ENCODE measurements around the gene SFN.
"Not testable (repeated sequence)": the region's sequence is repeated elsewhere in the genome, so short reads cannot be mapped to it uniquely, and the experiment has no call there.

SFN gene

DNA sequence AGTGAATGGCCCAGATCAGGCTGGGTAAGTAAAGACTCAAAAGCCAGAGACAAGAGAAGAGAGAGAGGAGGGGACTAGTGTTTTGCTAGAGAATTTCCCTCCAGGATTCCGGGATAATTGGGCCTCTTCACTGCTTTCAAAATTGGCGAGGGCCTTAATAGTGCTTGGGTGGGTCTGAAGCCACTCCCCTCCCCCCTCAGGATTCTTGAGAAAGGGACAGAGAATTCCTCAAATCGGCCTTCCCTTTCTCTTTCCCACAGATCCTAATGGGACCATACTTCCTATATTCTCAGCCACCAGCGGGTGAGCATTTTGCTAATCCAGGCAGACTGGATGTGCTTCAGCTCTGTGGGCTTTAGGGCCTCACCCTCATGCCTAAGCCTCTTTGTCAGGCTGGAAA lies 11.9 kb downstream of the SFN start:
- DNase-seq = no peak

DNA sequence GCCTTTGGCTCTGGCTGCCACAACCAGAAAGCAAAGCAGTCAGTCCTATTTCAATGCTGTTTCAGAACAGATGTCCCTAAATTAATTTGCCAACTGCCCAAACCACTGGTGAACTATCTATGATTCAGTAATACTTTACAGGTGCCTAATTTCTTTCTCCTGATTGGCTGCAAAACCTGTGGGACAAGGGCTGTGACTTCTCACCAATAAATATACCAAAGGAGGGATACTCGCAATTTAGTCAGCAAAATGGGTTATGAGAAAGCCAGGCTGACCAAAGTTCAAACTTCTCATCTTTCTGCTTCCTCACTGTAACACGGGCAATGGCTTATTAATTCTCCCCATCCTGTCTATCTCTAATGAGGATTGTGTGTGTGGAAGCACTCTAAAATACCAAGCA lies 14.4 kb downstream of the SFN start:
- DNase-seq = no peak

DNA sequence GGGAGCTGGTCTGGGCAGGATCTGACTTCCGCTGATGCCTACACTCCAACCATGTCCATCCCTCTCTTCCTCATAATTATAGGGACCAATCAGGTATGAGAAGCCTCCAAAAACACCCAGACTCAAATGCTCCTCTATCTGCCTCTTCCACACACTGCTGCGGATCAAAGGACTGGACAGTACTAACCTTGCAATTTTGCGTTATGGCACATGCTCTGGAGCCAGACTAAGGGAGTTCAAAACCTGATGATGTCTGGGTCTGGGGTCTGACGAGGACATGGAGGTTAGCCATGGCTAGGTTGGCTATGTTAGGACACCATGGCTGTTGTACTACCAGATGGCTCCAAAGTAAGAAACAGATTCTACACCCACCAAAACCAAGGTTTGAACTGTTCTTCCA lies 16.8 kb downstream of the SFN start:
- DNase-seq = no peak

DNA sequence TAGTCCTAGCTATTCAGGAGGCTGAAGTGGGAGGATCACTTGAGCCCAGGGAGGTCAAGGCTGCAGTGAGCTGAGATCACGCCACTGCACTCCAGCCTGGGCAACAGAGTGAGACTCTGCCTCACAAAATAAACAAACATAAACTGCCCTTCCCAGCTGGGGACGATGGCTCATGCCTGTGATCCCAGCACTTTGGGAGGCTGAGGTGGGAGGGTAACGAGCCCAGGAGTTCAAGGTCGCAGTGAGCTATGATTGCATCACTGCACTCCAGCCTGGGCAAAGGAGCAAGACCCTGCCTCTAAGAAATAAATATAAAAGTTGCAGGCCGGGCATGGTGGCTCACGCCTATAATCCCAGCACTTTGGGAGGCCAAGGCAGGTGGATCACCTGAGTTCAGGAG lies 18.7 kb downstream of the SFN start:
- not testable (repeated sequence) for DNase-seq

DNA sequence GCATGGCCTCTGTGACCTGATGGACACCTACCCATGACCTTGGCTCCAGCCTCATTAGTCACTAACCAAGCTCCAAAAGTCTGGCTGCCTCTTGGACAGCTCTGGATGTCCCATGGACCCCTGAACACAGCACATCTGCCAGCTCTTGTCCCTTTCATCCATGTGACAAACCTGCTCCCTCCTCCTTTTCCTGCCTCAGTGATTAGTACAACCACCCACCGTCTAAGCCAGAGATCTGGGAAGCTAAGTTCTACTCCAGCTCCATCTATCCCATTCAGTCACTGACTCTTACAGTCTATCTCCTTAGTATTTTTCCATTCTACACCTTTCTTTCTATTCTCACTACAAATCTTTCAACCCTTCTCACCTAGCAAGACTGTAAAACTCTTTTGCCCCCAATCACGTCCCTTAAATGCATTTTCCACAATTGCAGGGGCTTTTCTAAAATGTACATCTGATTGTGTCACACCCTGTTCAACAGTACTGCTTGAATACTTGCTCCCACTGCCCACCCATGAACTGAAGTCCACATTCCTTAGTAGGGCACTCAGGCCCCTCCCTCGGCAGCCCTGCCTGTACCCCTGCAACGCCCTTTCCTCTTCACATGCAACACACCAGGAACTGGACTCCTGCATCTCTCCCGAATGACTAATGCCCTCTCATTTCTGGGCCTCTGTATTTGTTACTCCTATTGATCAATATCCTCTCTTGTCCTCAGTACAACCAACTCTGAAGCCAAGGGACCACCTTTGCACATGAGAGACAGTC lies 19.9 kb downstream of the SFN start:
- no peak for DNase-seq

DNA sequence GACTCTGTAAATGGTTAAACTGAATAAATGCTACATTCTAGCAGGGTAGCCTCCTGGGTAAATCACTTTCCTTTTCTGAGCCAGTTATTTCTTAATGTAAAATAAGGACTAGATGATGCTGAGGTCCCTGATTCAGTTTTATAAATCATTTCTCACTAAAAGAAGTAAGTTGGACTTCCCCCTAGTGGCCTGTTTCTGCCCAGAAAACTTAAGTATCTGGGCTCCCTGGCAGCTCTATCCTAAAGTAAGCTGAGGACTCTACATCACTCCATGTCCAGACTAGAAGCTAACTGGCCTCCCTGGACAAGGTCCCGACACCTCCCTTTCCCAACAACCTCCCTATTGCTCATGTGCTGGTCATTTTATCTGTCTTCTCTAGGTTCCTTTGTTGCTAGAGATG lies 24.2 kb downstream of the SFN start:
- DNase-seq = peak in 1 of 2 experiments; percentile 30

DNA sequence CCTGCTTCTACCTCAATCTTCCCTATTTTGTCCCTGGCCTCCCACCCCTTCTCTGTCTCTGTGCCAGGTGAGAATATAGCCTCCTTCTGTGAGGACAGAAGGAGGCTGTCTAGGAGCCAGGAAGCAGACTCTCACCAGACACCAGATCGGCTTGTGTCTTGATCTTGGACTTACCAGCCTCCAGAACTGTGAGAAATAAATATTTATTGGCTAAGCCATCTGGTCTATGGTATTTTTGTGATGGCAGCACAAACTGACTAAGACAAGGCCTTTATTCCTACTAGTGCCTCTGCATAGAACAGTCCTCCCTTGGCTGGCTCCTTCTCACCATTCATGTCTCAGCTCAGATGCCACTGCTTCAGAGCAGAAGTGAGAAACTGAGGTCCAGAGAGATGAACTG lies 25.3 kb downstream of the SFN start:
- DNase-seq = no peak

DNA sequence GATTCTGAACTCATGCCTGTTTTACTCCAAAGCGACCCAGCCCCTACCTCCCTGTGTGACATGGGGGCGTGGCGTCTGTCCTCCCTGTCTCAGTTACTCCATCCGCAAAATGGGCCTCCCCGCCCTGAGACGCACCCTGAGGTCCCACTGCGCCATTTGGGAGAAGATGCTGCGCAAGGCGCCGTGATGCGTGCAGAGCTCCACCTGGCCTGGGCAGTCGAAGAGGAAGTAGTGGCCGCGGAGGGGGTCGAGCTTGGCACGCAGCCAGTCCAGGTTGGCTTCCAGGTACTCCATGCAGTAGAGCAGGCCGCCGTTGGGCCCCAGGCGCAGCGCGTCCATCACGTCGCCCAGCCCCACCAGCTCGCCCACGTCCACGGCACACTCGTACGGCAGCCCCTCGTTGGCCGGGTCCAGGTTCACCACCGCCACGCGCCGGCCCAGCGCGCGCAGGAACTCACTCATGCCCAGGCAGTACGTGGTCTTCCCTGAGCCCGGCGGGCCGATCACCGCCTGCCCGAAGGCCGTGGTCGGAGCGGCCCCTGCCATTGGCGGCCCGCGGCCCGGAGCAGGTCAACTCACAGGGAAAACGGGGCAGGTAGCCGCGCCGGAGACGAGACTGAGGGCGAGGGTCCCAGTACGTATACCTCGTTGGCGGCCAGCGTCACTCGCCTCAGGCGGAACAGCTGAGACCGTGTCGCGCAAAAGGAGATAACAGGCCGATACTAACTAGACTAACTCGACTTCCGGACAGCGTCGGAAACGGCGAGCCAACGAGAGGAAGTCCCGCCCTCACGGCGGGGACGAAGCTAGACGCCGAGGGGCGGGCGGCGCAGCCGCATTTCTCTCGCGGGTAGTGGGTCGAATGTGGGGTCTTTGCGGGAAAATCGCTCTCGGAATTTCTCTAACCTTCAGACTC lies 26.9 kb downstream of the SFN start, which contains the start of gene GPN2:
Gene GPN2 (minus strand): TSS at position 733 of the 916 bp plus-strand sequence. CDS start 187 bp downstream, at position 546.
- DNase-seq = peak; percentile 47 to 71

DNA sequence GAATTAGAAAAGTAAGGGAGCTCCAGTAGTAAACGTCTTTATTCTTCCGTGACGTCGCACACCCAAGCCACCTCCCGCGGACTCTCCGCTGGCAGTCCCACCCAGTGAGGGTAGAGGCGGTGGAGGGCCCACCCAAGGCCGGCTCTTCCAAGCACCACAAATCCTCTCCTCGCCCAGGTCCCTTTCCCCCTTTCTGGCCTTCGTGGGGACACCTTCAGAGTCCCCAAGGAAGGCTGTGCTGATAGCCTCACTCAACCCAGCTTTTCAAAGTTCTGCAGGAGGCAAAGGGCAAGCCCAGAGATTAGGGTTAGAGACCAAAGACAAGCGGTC lies 27.5 kb downstream of the SFN start:
- no peak for DNase-seq

DNA sequence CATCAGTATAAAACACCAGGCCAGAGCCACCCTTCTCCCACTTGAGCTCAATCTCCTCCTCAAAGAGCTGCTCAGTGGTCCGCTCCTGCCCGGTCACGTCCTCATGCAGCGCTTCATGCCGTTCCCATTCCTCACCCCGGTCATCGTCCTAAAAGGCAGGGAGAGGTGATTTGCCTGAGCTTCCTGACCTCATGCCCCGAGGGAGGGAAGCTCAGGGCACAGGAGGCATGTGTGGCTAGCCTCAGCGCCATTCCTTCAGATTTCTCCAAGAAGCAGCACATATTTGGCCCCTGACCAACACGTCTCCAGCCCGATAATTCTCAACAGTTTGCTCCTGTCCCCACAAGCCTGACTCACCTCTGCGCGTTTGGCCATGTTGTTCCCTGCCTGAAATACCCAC lies 31.3 kb downstream of the SFN start:
- no peak for DNase-seq

DNA sequence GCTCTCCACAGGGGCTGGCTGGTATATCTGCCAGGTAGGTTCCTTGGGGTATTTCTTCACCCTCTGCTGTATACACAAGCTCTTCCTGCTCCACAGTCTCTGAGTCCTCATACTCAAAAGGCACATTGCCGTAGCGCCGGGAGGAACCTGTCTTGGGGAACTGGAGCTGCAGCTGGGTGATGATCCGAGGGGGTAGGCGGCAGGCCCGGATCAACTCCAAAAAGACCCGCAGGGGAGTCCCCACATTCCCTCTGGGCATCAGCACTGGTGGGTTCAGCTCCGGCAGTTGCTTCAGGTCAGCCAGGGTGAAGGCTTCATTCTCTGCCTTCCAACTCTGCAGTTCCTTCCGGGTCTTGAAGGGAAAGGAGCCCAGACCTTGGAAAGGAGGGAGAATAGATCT lies 34.4 kb downstream of the SFN start:
- no peak for DNase-seq

DNA sequence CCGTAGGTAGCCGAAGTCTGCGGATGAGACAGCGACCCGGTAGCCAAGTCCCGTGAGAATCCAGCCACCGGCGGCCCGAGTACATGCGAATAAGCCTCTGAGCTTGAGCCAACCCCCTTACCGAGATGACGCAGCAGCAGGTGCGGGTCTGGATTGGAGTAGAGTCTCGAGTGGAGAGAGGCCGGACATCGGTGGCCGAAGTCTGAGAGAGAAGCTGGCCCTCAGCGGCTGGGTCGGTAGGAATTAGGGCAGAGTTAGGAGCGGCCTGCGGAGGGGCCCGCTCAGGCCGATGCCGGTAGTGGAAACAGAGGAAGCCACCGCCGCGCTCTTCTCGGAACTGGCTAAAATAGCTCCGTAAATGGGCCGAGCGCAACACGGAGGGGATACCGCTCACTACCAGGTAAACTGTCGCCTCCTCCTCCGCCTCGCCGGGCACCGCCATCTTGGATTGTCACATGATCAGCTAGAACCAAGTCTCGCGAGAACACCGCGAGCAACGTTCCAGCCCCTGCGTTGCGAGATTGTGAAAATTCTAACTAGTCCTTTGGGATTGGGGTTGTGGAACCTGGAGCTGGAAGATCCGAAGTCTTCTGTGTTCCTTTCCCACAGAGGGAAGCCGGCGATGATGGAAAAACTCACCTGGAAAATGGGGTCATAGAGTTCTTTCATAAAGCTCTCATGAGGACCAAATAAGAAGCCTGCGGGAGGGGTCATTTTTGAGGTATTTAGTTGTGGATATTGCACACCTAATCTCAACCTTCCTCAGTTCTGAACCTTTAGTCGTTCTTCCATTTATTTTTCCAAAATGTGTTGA lies 37.3 kb downstream of the SFN start, which contains the start of gene GPATCH3:
Gene GPATCH3 (minus strand): TSS at position 467 of the 814 bp plus-strand sequence. CDS start 25 bp downstream, at position 442.
- peak; percentile 87 to 94 for DNase-seq

DNA sequence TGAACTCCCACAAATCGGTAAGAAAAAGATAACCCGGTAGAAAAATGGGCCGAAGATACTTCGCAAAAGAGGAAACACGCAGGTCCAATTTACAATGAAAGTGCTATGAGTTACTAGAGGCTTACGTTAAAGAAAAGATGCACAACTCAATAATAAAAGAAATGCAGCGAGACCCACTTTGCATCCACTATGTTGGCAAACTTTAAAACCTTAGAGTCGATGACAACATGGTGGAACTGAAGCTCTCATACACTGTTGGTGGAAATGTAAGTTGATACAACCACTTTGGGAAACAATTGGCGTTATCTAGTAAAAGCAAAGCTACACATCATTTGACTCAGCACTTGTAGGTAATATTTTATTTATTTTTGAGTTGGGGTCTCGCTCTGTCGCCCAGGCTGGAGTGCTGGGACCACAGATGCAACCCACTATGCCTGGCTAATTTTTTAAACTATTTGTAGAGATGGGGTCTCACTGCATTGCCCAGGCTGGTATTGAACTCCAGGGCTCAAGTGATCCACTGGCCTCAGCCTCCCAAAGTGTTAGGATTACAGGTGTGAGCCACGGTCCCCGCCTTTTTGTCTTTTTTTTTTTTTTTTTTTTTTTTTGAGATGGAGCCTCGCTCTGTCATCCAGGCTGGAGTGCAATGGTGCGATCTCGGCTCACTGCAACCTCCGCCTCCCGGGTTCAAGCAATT lies 38.0 kb downstream of the SFN start:
- no peak for DNase-seq

DNA sequence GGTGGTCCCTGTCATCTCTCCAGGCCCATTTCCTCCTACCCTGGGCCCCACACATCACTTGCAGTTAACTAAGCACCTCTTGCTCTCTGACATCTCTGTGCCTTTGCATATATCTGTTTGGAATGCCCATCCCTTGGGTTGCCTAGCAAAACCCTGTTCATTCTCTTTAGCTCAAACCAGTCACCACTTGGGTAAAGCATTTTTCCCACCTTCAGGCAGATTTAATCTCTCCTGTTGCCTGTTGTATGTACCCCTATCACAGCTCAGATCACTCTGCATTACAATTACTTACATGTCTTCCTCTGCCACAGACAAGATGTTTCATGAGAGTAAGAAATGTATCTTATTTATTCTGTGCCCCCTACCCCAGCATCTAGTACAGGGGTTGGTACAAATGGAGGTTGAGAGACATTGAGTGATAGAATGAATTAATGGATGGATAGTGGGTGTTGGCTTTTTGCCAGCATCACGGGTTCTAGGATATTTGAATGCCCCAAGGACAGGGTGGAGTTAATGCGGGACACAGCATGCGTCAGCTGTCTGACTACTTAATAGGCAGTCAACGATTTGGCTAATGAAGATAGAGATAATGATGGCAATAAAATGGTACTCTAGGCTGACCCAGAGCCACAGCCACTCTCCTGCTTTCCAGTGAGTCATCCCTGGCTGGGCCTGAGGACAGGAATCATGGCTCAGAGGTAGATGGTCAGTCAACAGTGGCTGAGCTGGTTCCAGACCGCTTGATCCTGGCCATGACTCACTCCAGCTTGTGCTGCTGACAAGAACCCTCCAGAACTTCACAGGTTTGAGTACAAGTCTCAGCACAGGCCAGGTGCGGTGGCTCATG lies 44.3 kb downstream of the SFN start:
- no peak for DNase-seq

DNA sequence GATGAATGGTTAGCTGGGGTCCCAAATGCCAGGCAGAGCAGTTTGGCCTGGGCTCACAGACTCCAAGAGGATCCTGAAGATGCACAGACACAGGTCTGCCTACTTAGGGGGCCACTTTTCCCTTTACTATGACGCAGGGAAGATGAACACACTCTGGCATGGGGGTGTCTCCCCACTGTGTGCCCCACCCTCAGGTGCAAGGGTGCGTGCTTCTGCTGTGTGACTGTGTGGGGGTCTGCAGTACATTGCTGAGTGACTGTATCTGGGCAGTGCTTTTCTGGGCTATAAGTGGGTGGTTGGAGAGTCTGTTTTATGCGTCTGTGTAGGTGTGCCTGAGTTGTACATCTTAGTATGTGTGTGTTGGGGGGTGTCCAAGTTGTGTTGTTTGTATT lies 47.0 kb downstream of the SFN start:
- no peak for DNase-seq

DNA sequence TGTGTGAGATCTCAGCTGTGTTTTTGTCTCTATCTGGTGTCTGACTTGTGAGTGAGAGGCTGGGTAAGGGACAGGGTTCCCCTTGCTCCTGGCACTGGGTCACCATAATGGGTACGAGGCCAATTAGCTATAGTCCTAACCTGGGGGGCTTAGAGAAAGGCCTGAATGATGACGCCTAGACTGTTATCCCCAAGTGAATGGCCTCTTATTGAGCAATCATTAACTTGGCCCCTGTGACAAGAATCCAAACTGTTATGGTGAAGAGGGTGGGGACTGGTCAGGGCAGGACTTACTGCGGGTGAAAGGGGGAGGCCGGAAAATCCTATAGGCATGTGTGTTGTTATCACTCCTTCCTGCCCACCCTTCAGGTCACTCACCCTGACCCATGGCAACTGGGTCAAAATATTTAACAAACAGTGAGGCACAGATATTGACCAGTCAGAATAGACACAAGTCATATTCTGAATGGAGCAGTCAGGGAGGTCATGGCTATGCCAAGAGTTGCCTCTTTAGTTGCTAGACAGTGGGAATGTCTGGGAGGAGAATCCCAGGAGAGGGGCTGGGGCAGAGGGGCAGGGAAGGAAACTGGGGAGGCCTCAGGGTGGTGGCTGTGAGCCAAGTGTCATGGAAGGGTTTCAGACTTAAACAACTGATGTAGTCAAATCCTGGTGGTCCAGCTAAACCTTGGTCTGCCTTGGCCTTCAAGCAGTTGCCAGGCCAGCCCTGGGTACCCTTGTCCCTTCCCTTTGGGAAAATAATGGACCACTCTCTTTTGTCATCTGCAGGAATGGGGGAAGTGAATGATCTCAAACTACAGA lies 47.6 kb downstream of the SFN start:
- no peak for DNase-seq

DNA sequence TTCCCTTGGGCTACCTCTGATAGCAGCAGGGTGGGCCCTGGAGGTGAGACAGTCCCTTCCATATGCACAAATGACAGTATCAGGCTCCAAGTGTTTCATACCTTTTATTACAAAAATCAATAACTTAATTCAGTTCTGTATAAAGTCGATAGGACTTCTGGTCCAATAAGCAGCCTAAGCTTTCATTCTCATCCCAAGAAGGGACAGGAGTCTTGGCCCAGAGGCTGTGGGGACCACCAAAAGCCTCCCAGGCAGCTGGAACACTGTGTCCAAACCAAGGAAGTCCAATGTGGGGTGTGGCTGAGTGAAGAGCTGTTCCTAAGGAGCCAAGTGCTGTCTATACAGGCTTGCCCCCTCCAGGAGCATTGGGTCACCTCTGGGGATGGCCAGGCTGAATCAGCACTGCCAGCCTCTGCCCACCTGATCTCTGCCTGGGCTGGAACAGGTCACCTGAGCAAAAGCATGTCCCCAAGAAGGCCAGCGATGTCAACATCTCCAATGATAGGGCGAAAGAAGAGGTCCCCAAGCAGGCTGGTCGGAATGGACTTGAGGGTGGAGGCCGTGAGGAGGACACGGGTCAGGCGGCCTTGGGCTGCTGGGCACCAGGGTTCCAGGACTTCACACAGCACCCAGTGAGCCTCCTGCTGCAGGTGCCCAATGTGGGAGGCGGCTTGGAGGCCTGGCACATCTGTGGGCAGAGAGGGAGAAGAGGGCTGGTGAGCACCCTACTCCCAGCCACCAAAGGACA lies 48.6 kb downstream of the SFN start:
- no peak for DNase-seq

DNA sequence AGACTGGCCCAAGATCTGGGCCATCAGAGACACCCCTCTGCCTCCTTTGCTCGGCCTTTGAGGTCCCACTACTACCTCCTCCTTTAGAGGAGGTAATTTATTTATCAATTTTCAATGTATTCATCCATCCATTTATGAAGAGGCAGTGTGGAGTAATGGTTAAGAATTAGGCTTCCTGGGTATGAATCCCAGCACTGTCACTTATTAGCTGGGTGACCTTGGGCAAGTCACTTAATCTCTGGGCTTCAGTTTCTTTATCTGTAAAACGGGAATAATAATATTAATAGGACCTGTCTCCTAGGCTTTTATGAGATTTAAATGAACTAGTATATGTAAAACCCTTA lies 49.2 kb downstream of the SFN start:
- no peak for DNase-seq

DNA sequence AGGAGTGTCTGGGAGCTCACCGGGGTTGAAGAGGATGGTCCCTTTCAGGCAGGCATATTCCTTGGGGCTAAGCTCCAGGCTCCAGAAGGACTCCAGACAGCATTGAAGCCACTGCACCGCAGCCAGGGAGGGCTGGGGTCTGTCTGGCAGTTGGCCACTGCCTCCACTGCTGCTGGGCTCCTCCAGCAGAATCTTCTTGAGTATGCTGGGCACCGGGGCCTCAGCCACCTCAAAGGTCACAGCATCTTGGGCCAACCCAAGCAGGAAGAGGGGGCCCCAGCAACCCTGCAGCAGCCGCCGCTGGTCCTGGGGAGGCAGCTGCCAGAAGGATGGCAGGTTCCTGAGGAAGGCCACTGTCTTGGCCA lies 50.4 kb downstream of the SFN start:
- no peak for DNase-seq
